ENCODE results near the gene PRSS1.
"Not testable (repeated sequence)": the region's sequence is repeated elsewhere in the genome, so short reads cannot be mapped to it uniquely, and the experiment has no call there.

Gene PRSS1

GRCh38 chr7:142720172-142720773 is 29.0 kb upstream of the PRSS1 start:
- ChIA-PET CTCF (interaction anchor here (1.5 kb wide), 1 partner anchor 8 kb away, joined by 3 read pairs; no protein-coding TSS in a partner anchor), POLR2A (no interaction called here)
- no peak for DNase-seq (ENCODE audit: low read depth, low spot score)
- H3K4me3 ChIP-seq (ENCODE audit: low read depth, low read length), result no peak overlapping the region
- TF ChIP-seq CTCF (IDR thresholded peaks at IDR 0.05; ENCODE audit: insufficient read depth, low read length, missing control alignments), result no peak

GRCh38 chr7:142720986-142721385 is 28.3 kb upstream of the PRSS1 start:
- no peak for TF ChIP-seq CTCF (IDR thresholded peaks at IDR 0.05; ENCODE audit: insufficient read depth, low read length, missing control alignments)
- H3K4me3 ChIP-seq (ENCODE audit: low read depth, low read length), result no peak overlapping the region
- ChIA-PET CTCF (interaction anchor here (1.5 kb wide), 1 partner anchor 9 kb away, joined by 3 read pairs; no protein-coding TSS in a partner anchor), POLR2A (no interaction called here)
- no peak for DNase-seq (ENCODE audit: low read depth, low spot score)

GRCh38 chr7:142722248-142722794 is 27.0 kb upstream of the PRSS1 start:
- H3K4me3 ChIP-seq (ENCODE audit: low read depth, low read length), result no peak overlapping the region
- CTCF ChIA-PET, result interaction anchor here (1.2 kb wide), 2 partner anchors 61 to 188 kb away, joined by 3 read pairs; no protein-coding TSS in a partner anchor
- POLR2A ChIA-PET, result no interaction called here
- DNase-seq (ENCODE audit: low read depth, low spot score), result no peak
- no peak for TF ChIP-seq CTCF (IDR thresholded peaks at IDR 0.05; ENCODE audit: insufficient read depth, low read length, missing control alignments)

- no peak for DNase-seq (ENCODE audit: low read depth, low spot score)
- POLR2A ChIA-PET, result no interaction called here
- CTCF ChIA-PET, result interaction anchor here (3.2 kb wide), 1 partner anchor 20 kb away, joined by 9 read pairs; no protein-coding TSS in a partner anchor
- no peak overlapping the region for H3K4me3 ChIP-seq (ENCODE audit: low read depth, low read length)
- no peak for TF ChIP-seq CTCF (IDR thresholded peaks at IDR 0.05; ENCODE audit: insufficient read depth, low read length, missing control alignments)
Measured at GRCh38 chr7:142733271-142733670, 16.0 kb upstream of the PRSS1 start.

GRCh38 chr7:142739923-142740492 is 9.3 kb upstream of the PRSS1 start:
- ChIA-PET CTCF (no interaction called here), POLR2A (no interaction called here)
- DNase-seq (ENCODE audit: low read depth, low spot score), result no peak
- no peak for TF ChIP-seq CTCF (IDR thresholded peaks at IDR 0.05; ENCODE audit: insufficient read depth, low read length, missing control alignments)
- H3K4me3 ChIP-seq (ENCODE audit: low read depth, low read length), result no peak overlapping the region

- no peak for TF ChIP-seq CTCF (IDR thresholded peaks at IDR 0.05; ENCODE audit: insufficient read depth, low read length, missing control alignments)
- DNase-seq (ENCODE audit: low read depth, low spot score), result no peak
- H3K4me3 ChIP-seq (ENCODE audit: low read depth, low read length), result no peak overlapping the region
- POLR2A ChIA-PET, result no interaction called here
- CTCF ChIA-PET, result no interaction called here
Measured at GRCh38 chr7:142740786-142741185, 8.5 kb upstream of the PRSS1 start.

- DNase-seq (ENCODE audit: low read depth, low spot score); H3K4me3 ChIP-seq (ENCODE audit: low read depth, low read length); CTCF ChIA-PET; POLR2A ChIA-PET: not testable (repeated sequence)
Measured at GRCh38 chr7:142741932-142742331, 7.3 kb upstream of the PRSS1 start.

Measured in AG04449 (cell line).